Measurements from ENCODE around the gene SERPINE3.

Gene SERPINE3

DNA sequence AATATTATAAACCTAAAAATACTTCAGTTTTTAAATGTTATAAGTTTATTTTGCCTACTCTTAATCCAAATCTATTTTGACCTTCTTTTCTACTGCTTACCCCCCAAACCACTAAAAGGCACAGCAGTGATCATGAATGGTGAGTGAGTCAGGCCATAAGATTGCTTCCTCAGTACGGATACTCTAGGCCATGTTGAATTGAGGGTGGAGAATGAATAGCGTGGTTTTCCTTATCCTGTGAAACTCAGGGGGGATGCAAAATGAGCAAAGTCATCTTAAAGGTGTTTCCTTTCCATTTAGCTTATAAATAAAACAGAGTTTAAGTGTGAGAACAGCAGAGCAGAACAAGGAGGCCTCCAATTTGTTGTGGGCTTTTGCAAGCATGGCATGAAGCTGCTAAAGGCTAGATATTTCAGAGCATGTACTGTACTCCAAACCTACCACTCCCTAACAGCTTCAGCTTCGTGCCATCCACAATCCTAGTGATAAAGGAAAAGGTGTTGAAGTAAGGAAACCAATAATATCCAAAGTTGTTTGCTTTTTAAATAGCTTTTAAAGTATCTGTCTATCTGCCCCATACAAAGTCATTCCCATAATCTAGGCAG lies 25.0 kb downstream of the SERPINE3 start:
- DNase-seq, result no peak

GRCh38 chr13:51370116-51370515 lies 30.6 kb downstream of the SERPINE3 start:
- no peak for DNase-seq

DNA sequence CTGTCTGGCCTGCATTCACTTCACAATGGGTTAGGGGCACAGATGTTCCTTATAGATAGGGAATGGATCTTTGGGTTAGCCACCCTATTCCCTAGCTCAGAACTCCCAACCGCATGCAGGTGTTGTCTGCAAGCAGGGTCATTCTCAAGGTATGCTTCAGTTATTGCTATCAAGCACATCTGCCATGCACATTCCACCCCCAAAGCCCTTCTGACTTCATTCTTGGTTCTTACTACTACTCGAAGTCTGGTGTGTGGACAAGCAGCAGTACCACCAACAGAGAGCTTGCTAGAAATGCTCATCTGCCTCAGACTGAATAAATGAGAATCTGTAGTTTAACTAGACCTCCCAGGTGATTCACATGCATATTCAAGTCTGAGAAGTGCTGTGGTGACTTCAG lies 31.3 kb downstream of the SERPINE3 start:
- DNase-seq, result no peak

GRCh38 chr13:51371768-51372399 lies 32.4 kb downstream of the SERPINE3 start:
- no peak for DNase-seq

GRCh38 chr13:51373451-51373850 lies 34.0 kb downstream of the SERPINE3 start:
- no peak for DNase-seq

DNA sequence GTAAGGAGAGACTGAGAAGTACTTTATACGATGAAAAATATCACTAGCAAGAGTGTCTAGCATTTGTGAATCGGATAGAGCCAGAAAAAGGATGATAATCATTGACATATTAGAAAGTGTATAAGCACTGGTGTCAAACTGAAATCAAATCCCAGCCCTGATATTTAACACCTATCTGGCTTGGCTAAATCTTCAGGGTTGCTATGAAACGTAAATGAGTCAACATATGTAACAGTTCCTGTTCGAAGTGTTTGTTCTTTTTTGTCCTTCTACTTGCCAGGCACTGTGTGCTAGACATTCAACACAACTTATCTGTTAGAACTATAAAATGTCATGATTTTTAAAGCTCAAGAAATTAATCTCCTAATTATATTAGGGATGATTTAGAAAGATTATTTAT lies 40.8 kb downstream of the SERPINE3 start:
- DNase-seq, result no peak

DNA sequence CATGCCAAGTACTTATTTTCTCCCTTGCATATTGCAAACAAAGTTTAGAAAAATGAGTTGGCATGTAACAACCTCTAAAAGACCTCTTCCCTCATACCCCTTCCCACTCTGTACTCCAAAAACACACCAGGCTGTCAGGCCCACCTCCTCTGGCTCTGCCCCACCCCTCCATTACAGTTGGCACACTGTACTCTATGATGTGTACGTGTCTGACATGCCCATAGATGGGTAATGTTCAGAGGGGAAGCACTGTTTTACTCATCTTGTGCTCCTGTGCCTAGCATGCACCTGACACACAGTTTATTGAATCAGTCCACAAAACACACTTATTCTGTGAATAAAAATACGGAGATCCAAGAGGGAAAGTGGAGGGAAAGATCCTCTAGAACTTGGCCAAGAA lies 45.6 kb downstream of the SERPINE3 start:
- no peak for DNase-seq

DNA sequence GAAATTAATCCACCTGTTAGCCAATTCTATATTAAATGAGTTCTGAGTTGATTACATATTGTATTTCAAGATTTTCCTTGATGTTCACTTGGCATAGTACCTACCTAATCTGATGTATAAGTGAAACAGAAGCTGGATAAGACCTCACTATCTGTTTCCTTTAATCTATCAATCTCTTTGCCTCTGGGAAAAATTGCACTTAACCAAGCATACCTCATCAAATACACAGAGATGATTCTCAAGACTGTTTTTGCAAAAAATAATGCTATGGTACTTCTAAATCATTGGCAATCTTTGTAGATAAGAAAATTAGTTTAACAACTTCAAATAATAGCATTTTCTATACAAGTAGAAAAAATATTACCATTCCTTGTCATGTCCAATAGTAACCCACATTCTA lies 55.2 kb downstream of the SERPINE3 start:
- DNase-seq, result no peak

DNA sequence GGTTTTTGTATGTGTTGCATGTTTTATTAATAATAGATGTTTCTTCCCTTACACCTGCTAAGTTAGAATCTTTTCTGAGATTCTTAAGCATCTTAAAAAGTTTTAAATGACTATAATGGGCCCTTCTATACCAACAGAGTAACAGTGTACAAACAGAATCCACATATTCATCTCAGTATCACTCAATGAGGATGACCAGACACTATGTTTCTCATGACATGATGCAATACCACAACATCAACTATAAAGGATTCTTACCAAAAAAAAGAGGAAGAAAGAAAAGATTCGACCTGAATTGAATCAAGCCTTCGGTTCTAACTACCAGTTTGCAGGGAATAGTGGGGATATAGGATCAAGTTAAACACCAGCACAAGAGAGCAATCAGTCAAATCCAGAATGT lies 56.9 kb downstream of the SERPINE3 start:
- no peak for DNase-seq

DNA sequence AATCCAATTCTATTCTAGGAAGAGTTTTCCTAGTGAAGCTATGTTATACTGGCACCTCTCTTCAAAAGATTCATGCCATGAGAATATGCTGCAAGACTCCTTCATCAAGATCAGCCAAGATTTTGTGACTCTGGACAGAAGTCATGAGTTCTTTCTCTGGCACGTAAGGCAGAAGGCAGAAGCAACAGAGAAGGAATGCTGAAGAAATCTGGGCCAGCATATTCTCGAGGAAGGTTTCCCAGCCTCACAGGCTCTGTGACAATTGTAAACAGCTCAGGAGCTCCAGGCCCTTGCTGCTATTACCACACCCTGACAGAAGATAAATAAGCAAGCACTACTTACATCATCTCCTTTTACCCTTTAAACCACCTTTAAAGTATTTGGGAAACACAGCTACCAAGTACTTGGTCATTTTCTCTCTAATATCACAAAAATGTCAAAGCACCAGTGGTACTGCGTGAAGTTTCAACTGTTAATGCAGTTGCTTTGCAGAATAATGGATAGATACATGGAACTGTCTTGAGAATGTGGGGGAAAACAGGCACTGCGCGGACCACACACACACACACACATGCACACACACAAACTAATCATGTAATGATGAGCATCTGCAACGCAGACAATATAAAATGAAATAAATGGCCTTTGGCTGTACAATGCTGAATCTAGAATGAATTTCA lies 57.9 kb downstream of the SERPINE3 start:
- DNase-seq, result no peak

DNA sequence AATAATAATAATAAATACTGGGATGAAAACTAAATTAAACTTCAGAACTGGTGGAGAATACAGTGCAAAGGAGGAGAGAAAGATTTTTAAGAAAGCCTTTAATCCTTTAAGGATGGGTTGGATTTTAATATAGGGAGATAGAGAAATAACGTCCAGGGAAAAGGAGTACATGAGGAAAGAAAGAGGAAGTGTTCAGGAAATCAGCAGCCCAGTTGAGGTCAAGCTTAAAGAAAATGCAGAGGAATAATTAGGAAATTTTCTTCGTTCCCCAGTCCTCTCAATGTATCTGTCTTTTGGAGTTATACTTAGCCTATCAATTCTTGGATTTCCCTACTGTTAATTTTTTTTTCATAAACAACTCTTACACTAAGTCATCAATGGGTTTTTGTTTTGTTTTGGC lies 65.7 kb downstream of the SERPINE3 start:
- DNase-seq, result no peak

DNA sequence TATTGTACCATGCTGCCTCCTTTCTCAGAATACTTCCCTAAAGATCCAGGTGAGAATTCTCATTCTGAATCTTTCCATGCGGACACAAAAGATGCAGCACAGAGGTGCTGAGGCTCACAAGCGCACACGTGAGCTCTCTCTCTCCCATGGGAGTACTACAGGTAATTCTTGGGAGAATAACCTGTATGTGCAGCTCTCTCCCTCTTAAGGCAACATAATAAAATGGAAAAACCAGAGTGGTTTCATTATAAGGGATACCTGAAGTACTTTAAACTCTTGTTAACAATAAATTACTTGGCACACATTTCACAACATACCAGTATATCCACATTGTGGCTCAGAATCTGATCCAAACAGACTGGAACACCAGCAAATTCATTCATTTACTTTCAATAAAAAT lies 72.9 kb downstream of the SERPINE3 start:
- no peak for DNase-seq

Measured in NCI-H1105 treated with DMSO at 0.1 percent for 48 hours (cell line).